Activated T-cell treated with anti-CD3 and anti-CD28 coated beads, Interleukin-2, amount 50 U/mL, for 48 hours (primary cell): ENCODE measurements around the gene TENT5D.
A peak's percentile ranks its signal among the peaks of the same experiment; 100 is the strongest.
"Not testable (repeated sequence)": the region's sequence is repeated elsewhere in the genome, so short reads cannot be mapped to it uniquely, and the experiment has no call there.

ENCODE experiments used
- DNase-seq, 2 experiments: peaks; one replicate each; pipeline ENCODE4 v3.0.0-alpha.2; 2020

TENT5D gene

DNA sequence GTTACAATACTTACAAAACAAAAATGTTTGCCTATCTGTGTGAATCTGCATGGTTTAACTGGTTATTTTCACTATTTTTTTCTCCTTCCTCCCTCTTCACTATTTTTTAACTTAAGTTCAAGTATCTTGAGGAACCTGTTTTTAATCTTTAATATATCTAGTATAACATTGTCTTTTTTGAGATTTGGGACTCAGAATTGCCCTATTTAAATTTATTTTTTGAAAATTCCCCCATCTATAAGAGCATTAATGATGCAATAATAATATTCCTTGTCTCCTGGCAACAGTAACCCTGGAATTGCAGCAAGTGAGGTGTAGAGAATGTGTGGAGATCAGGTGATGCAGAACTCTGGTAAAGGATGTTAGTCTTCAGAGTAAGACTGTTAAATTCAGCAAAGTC is at the start of gene TENT5D:
Gene TENT5D, plus strand, starts transcription at position 301 of the 400 bp plus-strand sequence. CDS start 22,093 bp downstream, outside the sequence.
- no peak for DNase-seq

DNA sequence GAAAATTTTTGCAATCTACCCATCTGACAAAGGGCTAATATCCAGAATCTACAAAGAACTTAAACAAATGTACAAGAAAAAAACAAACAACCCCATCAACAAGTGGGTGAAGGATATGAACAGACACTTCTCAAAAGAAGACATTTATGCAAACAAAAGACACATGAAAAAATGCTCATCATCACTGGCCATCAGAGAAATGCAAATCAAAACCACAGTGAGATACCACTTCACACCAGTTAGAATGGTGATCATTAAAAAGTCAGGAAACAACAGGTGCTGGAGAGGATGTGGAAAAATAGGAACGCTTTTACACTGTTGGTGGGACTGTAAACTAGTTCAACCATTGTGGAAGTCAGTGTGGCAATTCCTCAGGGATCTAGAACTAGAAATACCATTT is 34.6 kb upstream of the TENT5D start:
- not testable (repeated sequence) for DNase-seq

DNA sequence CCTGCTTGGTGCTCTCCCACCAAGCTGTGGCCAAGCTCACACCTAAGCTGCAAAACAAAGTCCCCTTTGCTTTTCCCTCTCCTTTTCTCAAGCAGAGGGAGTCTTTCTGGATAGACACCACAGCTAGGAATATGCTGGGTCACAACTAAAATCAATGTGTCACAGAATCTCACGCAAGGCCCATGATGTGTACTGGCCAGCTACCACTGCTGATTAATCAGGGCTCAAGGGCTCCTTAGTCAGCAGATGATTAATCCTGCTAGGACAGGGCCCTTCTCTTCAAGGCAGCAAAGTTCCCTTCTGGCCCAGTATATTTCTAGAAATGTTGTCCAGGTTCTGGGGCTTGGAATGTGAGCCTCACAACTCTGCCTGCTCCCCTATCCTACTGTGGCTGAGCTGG is 32.0 kb upstream of the TENT5D start:
- DNase-seq = no peak

DNA sequence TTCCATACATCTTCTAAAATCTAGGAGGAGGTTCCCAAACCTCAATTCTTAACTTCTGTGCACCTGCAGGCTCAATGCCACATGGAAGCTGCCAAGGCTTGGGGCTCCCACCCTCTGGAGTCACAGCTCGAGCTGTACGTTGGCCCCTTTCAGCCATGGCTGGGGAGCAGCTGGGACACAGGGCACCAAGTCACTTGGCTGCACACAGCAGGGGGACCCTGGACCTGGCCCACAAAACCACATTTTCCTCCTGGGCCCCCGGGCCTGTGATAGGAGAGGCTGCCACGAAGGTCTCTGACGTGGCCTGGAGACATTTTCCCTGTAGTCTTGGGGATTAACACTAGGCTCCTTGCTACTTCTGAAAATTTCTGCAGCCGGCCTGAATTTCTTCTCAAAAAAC is 8.2 kb upstream of the TENT5D start:
- DNase-seq = no peak

DNA sequence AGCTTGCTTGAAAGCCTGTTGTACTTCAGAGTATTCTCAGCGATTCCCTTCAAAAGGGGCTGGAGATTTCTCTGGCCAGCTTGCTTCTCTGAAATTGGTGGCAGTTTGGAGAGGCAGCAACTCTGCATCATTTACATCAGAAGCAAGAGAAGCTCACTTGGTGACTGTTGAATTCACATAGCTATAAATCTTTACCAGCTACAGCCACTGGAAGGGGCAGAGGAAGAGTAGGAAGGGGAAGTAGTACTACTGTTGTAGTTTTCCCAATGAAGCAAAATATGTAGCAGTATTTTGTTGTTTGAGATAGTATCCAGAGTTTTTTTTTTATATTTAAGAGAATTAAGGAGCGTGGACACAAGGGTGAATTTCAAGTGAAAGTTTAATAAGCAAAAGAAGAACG is 2.8 kb downstream of the TENT5D start:
- no peak for DNase-seq

DNA sequence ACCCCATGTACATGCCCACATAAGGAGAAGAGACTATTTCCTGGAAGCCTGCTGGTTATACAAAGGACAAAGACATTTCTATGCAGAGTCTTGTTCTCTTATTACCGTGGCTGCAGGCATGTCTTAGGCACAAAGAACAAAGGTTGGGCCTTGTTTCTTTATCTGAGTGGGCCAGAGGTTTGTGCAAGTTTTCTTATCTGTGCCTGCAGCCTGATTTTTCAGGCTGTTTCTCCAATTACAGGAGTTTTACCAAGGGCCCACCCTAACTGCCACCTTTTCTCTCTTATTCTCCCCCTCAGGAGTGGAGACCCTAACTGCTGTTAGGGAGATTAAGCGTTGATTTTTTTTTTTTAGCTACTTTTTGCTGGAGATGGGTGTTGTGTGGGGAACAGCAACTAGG is 3.5 kb downstream of the TENT5D start:
- DNase-seq = no peak

DNA sequence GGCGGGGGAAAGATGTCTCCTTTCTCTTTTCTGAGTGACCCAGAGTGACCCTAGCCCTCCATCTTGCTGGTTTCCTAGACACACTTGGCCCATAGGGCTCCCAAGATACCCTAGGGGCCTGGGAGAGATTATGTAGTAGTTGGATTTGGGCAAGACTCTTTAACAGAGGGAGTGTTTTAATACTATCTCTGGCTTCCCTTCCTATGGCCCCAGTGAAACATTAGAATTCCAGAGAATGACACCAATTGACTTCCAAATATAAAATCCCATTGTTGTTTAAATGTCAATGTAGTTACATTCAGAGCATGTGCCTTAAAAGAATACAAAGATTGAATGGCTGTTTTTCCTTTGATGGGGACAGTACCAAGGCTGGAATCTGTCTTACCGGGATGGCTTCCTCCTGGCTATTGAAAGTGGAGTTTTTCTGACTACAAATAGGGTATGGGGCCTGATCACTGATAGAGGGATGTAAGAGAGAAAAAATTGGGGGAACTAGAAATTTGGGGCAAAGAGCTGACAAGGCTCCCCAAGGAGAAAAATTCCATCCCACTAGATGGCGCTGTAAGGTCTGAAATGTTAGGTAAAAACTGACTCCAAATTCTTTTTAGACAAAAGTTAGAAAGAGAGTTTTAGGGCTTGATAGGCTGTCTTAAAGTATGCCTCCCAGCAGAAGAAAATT is 10.7 kb downstream of the TENT5D start:
- peak in 1 of 2 experiments; percentile 16 for DNase-seq

DNA sequence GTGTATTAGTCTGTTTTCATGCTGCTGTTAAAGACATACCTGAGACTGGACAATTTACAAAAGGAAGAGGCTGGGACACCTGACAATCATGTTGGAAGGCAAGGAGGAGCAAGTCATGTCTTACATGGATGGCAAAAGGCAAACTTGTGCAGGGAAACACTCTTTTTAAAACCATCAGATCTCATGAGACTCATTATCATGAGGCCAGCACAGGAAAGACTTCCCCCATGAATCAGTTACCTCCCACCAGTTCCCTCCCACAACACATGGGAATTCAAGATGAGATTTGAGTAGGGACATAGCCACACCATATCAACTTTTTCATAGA is 11.2 kb downstream of the TENT5D start:
- DNase-seq = no peak

DNA sequence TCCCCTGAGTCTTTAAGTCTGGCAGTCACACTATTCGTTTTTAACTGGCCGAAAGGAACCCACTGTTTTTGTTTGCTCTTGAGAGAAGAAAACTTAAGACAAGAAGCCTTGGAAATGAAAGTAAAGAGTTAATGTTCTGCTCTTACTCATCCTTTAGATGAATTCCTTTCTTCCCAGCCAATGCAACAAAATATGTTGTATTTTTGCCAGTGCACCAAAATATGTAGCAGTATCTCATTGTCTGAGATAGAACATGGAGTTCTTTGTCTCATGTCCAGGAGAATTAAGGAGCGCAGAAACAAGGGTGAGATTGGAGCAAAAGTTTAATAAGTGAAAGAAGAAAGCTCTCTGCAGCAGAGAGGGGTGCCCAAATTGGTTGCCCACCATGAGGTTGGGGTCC is 12.2 kb downstream of the TENT5D start:
- DNase-seq = no peak

DNA sequence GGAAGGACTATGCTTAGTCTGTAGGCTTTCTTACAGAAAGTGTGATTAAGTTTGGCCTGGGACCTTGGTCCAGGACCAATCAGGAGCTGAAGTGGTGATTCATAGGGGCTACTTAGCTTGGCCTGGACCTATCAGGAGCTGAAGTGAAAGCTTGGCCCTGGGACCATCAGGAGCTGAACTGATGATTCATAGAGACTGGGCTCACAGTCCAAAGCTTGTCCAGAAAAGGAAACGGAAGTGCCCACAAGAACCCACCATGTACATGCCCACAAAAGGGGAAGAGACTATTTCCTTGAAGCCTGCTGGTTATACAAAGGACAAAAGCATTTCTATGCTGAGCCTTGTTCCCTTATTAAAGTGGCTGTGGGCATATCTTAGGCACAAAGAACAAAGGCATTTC is 12.6 kb downstream of the TENT5D start:
- DNase-seq = no peak

DNA sequence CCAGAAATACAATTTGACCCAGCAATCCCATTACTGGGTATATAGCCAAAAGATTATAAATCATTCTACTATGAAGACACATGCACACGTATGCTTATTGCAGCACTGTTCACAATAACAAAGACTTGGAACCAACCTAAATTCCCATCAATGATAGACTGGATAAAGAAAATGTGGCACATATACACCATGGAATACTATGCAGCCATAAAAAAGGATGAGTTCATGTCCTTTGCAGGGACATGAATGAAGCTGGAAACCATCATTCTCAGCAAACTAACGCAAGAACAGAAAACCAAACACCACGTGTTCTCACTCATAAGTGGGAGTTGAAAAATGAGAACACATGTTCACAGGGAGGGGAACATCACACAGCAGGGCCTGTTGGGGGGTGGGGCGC is 47.9 kb downstream of the TENT5D start:
- not testable (repeated sequence) for DNase-seq

DNA sequence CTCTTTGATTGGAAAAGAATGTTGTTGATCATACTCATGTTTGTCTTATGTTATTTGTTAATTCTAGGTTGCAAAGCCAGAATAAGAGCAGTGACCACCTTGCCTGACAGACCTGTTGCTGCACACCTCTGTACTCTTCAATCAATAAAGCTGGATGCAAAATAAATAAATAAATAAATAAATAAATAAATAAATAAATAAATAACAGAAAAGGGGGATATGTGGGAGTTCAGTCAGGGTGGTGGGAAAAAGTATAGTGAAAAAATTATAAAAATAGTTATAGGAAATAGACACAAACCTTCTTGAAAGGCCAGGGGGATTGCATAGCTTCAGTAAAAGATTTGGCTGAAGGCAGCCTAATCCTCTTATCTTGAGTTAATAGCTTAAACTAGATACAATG is 51.3 kb downstream of the TENT5D start:
- no peak for DNase-seq

DNA sequence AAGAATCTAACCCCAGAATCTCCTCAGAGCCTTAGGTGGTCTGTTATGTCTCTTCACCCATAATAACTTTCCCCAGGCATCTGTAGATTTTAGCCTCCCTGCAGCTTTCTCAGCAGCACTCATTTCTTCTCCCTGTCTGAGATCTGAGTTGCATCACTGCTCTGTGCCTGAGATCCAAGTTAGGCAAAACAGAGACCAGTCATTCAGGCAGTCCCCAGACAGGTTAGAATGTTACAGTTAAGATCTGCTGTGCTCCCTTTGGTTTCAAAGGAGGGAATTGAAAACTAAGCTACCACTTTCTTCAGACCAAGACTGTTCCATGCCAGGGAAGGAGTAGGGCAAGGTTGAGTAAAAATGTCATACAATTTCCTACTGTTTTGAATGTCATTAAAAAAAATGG is 65.3 kb downstream of the TENT5D start:
- DNase-seq = no peak

DNA sequence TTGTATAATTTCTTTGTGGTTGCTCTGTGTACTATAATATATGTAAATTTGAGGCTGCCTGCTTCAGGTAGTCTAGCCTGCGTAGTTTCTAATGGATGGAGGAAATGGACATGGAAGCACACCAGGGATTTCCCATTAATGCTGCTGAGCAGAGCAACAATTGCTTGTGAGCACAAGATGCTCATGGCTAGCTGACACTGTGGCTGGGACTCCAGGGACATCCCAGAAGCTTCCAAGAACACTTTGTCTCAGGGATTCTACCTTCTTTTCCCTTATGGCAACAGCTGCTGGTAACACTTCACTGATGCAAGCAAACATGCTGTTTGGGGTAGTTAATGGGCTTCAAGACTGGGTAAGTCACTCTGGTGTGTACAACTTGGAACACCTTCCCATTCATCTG is 66.1 kb downstream of the TENT5D start:
- DNase-seq = no peak

DNA sequence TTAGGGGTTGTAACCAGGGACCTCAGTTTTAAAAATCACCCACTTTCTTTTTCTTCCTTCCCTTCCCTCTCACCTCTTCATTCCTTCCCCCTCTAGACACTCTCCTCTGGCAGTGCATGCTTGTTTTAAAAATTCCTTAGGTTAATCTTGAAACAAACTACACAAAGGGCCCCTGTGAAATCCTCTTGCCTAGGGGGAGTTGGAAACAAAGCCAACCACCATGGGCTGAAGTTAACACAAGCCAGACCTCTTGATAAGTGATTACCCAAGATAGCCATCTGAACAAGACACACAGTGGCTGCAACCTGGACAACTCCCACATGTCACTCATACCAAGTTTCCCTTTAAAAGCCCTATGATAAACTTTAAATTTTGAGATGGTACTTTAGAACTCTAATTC is 68.9 kb downstream of the TENT5D start:
- no peak for DNase-seq
